Parathyroid adenoma (tissue), 2 donors: ENCODE results near the gene XXYLT1.

ENCODE experiments used
- H2AFZ ChIP-seq: fragments of 300-600 bp; sonication (generic); one replicate; pipeline ENCODE4 v1.7.0; 2017; ENCODE audit warnings: antibody characterized with exemption, mild to moderate bottlenecking
- H3K27ac ChIP-seq: fragments of 300-600 bp; sonication (generic); one replicate; pipeline ENCODE4 v1.7.0; 2017
- H3K27me3 ChIP-seq: fragments of 300-600 bp; sonication (generic); one replicate; pipeline ENCODE4 v1.7.0; 2017; ENCODE audit warnings: low read length; ENCODE audit not compliant: control insufficient read depth, insufficient read depth
- H3K36me3 ChIP-seq: fragments of 300-600 bp; sonication (generic); one replicate; pipeline ENCODE4 v1.7.0; 2017; ENCODE audit warnings: low read length; ENCODE audit not compliant: control insufficient read depth, insufficient read depth
- H3K4me1 ChIP-seq: fragments of 300-600 bp; sonication (generic); one replicate; pipeline ENCODE4 v1.7.0; 2017; ENCODE audit warnings: control low read depth
- H3K4me2 ChIP-seq: fragments of 300-600 bp; sonication (generic); one replicate; pipeline ENCODE4 v1.7.0; 2017; ENCODE audit warnings: low read length
- H3K4me3 ChIP-seq: fragments of 300-600 bp; sonication (generic); one replicate; pipeline ENCODE4 v1.7.0; 2017; ENCODE audit warnings: low read depth, low read length
- H3K79me2 ChIP-seq: fragments of 300-600 bp; sonication (generic); one replicate; pipeline ENCODE4 v1.7.0; 2017; ENCODE audit warnings: control low read depth
- H3K9ac ChIP-seq: fragments of 300-600 bp; sonication (generic); one replicate; pipeline ENCODE4 v1.7.0; 2017; ENCODE audit warnings: mild to moderate bottlenecking
- H3K9me3 ChIP-seq: fragments of 300-600 bp; sonication (generic); one replicate; pipeline ENCODE4 v1.7.0; 2017; ENCODE audit warnings: low read length; ENCODE audit not compliant: control insufficient read depth
- CTCF ChIP-seq: fragments of 300-600 bp; sonication (generic); IDR thresholded peaks from one replicate; pipeline ENCODE4 v1.7.0; 2017; ENCODE audit warnings: antibody characterized with exemption, mild to moderate bottlenecking
- donor health status: primary hyperparathyroidism.

Gene XXYLT1

GRCh38 chr3:195177422-195178123, 93.4 kb downstream of the XXYLT1 start:
- Histone ChIP-seq H2AFZ (no peak overlapping the region), H3K79me2 (peaks cover 28% of the 10 kb centered on the region), H3K4me1 (peaks cover 26% of the 10 kb centered on the region), H3K27me3 (no peaks in the 10 kb centered on the region), H3K36me3 (no peaks in the 10 kb centered on the region), H3K9ac (no peak overlapping the region), H3K4me2 (no peak overlapping the region), H3K27ac (no peak overlapping the region), H3K9me3 (no peaks in the 10 kb centered on the region), H3K4me3 (no peak overlapping the region)
- no peak for TF ChIP-seq CTCF

- Histone ChIP-seq H3K4me1 (peaks cover 26% of the 10 kb centered on the region), H3K9ac (no peak overlapping the region), H3K36me3 (no peaks in the 10 kb centered on the region), H3K27ac (no peak overlapping the region), H3K4me2 (no peak overlapping the region), H3K9me3 (no peaks in the 10 kb centered on the region), H3K4me3 (no peak overlapping the region), H3K27me3 (no peaks in the 10 kb centered on the region), H2AFZ (no peak overlapping the region), H3K79me2 (peaks cover 23% of the 10 kb centered on the region)
- TF ChIP-seq CTCF = no peak
Measured at GRCh38 chr3:195176776-195177175, 94.2 kb downstream of the XXYLT1 start.

GRCh38 chr3:195175476-195176337, 95.3 kb downstream of the XXYLT1 start:
- H3K27ac ChIP-seq = no peak overlapping the region
- TF ChIP-seq CTCF = no peak
- no peak overlapping the region for H2AFZ ChIP-seq
- H3K9ac ChIP-seq = no peak overlapping the region
- no peak overlapping the region for H3K4me2 ChIP-seq
- peaks cover 19% of the 10 kb centered on the region for H3K79me2 ChIP-seq
- H3K36me3 ChIP-seq = no peaks in the 10 kb centered on the region
- no peak overlapping the region for H3K4me3 ChIP-seq
- H3K4me1 ChIP-seq = peaks cover 26% of the 10 kb centered on the region
- H3K9me3 ChIP-seq = no peaks in the 10 kb centered on the region
- no peaks in the 10 kb centered on the region for H3K27me3 ChIP-seq

GRCh38 chr3:195175076-195175475, 95.9 kb downstream of the XXYLT1 start:
- H3K9ac ChIP-seq = no peak overlapping the region
- H2AFZ ChIP-seq = no peak overlapping the region
- H3K27ac ChIP-seq = no peak overlapping the region
- H3K79me2 ChIP-seq = peaks cover 22% of the 10 kb centered on the region
- H3K4me1 ChIP-seq = peaks cover 20% of the 10 kb centered on the region
- H3K4me2 ChIP-seq = no peak overlapping the region
- H3K36me3 ChIP-seq = no peaks in the 10 kb centered on the region
- H3K27me3 ChIP-seq = no peaks in the 10 kb centered on the region
- no peaks in the 10 kb centered on the region for H3K9me3 ChIP-seq
- H3K4me3 ChIP-seq = no peak overlapping the region
- no peak for TF ChIP-seq CTCF
